M059J (cell line): Measurements from ENCODE around the gene TEAD4. TPM values are rescaled to one million over a fixed set of nuclear protein-coding genes. Genes with fewer than 3 reads are reported as not detected.

Source experiments
- DNase-seq: peaks from one replicate; pipeline ENCODE4 v3.0.0-alpha.2; 2012; ENCODE audit warnings: low read depth
- total RNA-seq: library from RNA; depleted of rRNA; stranded (reverse); fragments of >200 nt; shearing (Covaris generic); gene quantifications from 2 replicates; pipeline ENCODE4 v1.2.3, GENCODE V29; 2014; rRNA removed

The TEAD4 gene
- total RNA-seq, 1 experiment from 2014 or later, result 16.5 TPM

- DNase-seq, result no peak
Measured at GRCh38 chr12:3081091-3081490, 121.9 kb downstream of the TEAD4 start.

GRCh38 chr12:3081886-3082285, 122.7 kb downstream of the TEAD4 start:
- DNase-seq, result no peak

- DNase-seq, result no peak
Measured at GRCh38 chr12:3083241-3083920, 124.2 kb downstream of the TEAD4 start.

- DNase-seq, result no peak
Measured at GRCh38 chr12:3083921-3084347, 124.7 kb downstream of the TEAD4 start.

- no peak for DNase-seq
Measured at GRCh38 chr12:3084742-3085141, 125.5 kb downstream of the TEAD4 start.

GRCh38 chr12:3085341-3086139, 126.3 kb downstream of the TEAD4 start:
- DNase-seq, result no peak

GRCh38 chr12:3086211-3086610, 127.0 kb downstream of the TEAD4 start:
- no peak for DNase-seq

- no peak for DNase-seq
Measured at GRCh38 chr12:3086729-3087323, 127.6 kb downstream of the TEAD4 start.

- DNase-seq, result no peak
Measured at GRCh38 chr12:3087758-3088650, 128.8 kb downstream of the TEAD4 start.

- no peak for DNase-seq
Measured at GRCh38 chr12:3089588-3089987, 130.4 kb downstream of the TEAD4 start.

Other genes with a start within 250 kb of the TEAD4 start
- 42.1 and 43.0 TPM in 2 replicates for gene FKBP4, start 164.4 kb upstream of the TEAD4 start, total RNA-seq
- 9.1 and 13.8 TPM in 2 replicates for gene ITFG2, start 146.7 kb upstream of the TEAD4 start, total RNA-seq
- not detected in 2 replicates for gene NRIP2, start 124.4 kb upstream of the TEAD4 start, total RNA-seq
- not detected in 2 replicates for gene TEX52, start 102.4 kb upstream of the TEAD4 start, total RNA-seq
- gene FOXM1, start 82.2 kb upstream of the TEAD4 start, total RNA-seq, result 45.5 and 67.5 TPM in 2 replicates
- gene RHNO1, start 82.2 kb upstream of the TEAD4 start, total RNA-seq, result 68.6 and 69.4 TPM in 2 replicates
- 33.5 and 37.8 TPM in 2 replicates for gene TULP3, start 68.5 kb upstream of the TEAD4 start, total RNA-seq
- 15.3 and 17.1 TPM in 2 replicates for gene TSPAN9, start 118.0 kb downstream of the TEAD4 start, total RNA-seq